ENCODE data around the gene BAD. TPM values are rescaled to one million over a fixed set of nuclear protein-coding genes. Genes with fewer than 3 reads are reported as not detected.

The BAD gene
- polyA plus RNA-seq, 1 donor = 39.6 TPM

DNA sequence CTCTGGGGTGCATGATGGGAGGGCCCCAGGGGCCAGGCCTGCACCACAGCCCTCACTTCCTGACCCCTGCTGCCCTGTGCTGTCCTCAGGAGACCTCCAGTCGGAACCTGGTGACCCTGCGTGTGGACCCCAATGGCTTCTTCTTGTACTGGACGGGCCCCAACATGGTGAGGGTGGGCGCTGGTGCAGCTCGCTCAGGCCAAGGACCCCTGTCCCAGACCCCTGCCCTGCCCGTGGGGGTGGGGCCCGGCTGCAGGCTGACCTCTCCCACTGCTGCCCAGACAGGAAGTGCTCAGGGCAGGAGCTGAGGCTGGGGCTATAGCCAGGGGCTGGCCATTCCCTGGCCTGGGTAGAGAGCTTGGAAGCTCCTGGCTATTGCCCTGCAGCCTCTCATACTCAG is 30.1 kb downstream of the BAD start:
- no CpG with 5 or more reads among the region's 7 CpGs for WGBS (ENCODE audit: insufficient coverage, low lambda C conversion rate)
- H3K36me3 ChIP-seq (ENCODE audit: control insufficient read depth, insufficient read depth, low read length) = peaks cover 58% of the 10 kb centered on the region
- H3K27ac ChIP-seq (ENCODE audit: low read length) = no peak overlapping the region
- H3K4me1 ChIP-seq (ENCODE audit: control insufficient read depth, insufficient read depth, low read length) = peaks cover 35% of the 10 kb centered on the region
- no peaks in the 10 kb centered on the region for H3K9me3 ChIP-seq (ENCODE audit: control insufficient read depth, low read depth, low read length)
- H3K27me3 ChIP-seq (ENCODE audit: control insufficient read depth, insufficient read depth, low read length) = no peaks in the 10 kb centered on the region
- DNase-seq = no peak
- no peak overlapping the region for H3K4me3 ChIP-seq (ENCODE audit: low read length)

DNA sequence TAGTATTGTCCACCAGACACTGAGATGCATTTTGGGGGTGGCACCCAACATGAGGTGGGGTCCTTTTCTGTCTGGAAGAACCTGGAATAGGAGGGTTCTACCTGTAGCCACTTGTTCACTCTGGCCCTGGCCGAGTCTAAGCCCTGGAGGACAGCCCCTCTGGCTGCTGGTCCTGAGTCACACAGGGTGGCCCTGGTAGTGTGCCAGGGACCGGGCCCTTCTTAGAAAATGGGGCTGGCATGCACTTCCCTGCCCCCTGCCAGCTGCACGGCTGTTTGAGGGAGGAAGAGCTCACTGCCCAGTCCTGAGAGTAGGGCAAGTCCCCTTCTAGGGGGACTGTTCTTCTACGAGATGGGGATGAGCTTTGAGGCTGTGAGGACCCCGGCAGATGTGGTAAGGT is 31.0 kb downstream of the BAD start:
- Histone ChIP-seq H3K36me3 (ENCODE audit: control insufficient read depth, insufficient read depth, low read length) (peaks cover 50% of the 10 kb centered on the region), H3K4me1 (ENCODE audit: control insufficient read depth, insufficient read depth, low read length) (peaks cover 41% of the 10 kb centered on the region), H3K9me3 (ENCODE audit: control insufficient read depth, low read depth, low read length) (no peaks in the 10 kb centered on the region), H3K27me3 (ENCODE audit: control insufficient read depth, insufficient read depth, low read length) (no peaks in the 10 kb centered on the region), H3K27ac (ENCODE audit: low read length) (no peak overlapping the region), H3K4me3 (ENCODE audit: low read length) (peak overlapping the region; percentile 90)
- no CpG with 5 or more reads among the region's 5 CpGs for WGBS (ENCODE audit: insufficient coverage, low lambda C conversion rate)
- no peak for DNase-seq

DNA sequence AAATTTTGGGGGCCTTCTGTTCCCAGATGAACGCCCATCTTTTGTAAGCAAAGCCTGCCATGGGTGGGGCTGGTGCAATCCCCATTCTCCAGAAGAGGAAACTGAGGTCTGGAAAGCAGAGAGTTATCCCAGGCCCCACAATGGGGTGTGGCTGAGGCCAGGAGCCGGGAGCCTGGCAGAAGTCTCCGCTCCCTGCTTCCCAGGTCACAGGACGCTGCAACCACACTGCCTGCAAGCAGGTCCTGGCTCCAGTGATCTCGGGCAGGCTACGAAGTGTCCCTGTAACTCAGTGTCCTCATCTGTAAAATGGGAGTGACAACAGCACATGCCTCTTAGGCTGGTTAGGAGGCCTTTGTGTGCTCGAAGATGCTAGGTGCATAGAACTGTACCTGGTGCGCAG is 31.4 kb downstream of the BAD start:
- H3K4me3 ChIP-seq (ENCODE audit: low read length) = peak overlapping the region; percentile 90
- peak overlapping the region; percentile 90 for H3K27ac ChIP-seq (ENCODE audit: low read length)
- no peaks in the 10 kb centered on the region for H3K27me3 ChIP-seq (ENCODE audit: control insufficient read depth, insufficient read depth, low read length)

DNA sequence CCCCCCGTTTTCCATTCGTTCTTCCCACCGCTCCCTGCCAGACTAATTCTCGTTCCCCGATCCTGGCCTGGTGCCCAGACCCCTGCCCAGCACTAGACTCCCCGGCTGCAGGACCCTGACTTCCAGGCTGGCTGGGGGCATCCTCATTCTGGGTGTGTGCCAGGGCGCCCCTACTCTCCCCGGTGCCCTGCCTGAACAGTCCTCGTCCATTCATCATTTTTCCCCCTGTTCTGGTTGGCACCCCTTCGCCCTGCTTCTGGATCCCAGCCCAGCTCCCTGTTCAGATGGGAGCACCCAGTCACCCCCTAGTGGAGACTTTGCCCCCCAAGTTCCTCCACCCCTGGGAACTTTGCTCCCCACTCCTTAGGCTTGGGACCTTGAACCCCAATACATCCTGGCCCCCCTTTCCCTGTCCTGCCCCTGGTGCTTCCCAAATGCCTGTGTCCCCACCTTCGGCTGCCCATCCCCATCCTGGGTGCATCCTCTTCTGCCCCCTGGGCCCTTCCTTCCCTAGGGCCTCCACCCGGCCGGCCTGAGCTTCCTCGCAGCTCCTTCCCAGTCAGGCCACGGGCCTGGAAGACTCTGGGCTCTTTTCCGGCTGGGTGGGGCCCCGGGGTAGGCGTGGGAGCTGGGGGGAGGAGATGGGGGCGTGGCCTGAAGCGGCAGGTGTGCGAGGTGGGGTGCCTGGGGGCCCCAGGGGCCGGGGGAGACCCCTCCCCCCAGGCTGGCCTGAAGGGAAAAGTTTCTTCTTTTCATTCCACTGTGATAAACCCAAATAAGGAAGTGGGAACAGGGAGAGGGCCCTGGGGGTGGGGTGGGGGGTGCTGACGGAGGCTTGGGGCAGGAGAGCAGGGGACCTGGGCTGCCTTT is 32.2 kb downstream of the BAD start:
- DNase-seq = peak; percentile 74 to 92
- H3K27me3 ChIP-seq (ENCODE audit: control insufficient read depth, insufficient read depth, low read length) = no peaks in the 10 kb centered on the region
- H3K36me3 ChIP-seq (ENCODE audit: control insufficient read depth, insufficient read depth, low read length) = peaks cover 40% of the 10 kb centered on the region
- H3K9me3 ChIP-seq (ENCODE audit: control insufficient read depth, low read depth, low read length) = no peaks in the 10 kb centered on the region
- peak overlapping the region; percentile 90 for H3K27ac ChIP-seq (ENCODE audit: low read length)
- WGBS (ENCODE audit: insufficient coverage, low lambda C conversion rate) = 0% methylated on average over 5 of the region's 23 CpGs
- H3K4me3 ChIP-seq (ENCODE audit: low read length) = peak overlapping the region; percentile 90
- H3K4me1 ChIP-seq (ENCODE audit: control insufficient read depth, insufficient read depth, low read length) = peaks cover 52% of the 10 kb centered on the region

More for the DNA sequence above, 31.4 kb downstream of the BAD start:
- DNase-seq = no peak
- Histone ChIP-seq H3K9me3 (ENCODE audit: control insufficient read depth, low read depth, low read length) (no peaks in the 10 kb centered on the region), H3K4me1 (ENCODE audit: control insufficient read depth, insufficient read depth, low read length) (peaks cover 45% of the 10 kb centered on the region), H3K36me3 (ENCODE audit: control insufficient read depth, insufficient read depth, low read length) (peaks cover 46% of the 10 kb centered on the region)
- WGBS (ENCODE audit: insufficient coverage, low lambda C conversion rate) = no CpG with 5 or more reads among the region's 8 CpGs

DNA sequence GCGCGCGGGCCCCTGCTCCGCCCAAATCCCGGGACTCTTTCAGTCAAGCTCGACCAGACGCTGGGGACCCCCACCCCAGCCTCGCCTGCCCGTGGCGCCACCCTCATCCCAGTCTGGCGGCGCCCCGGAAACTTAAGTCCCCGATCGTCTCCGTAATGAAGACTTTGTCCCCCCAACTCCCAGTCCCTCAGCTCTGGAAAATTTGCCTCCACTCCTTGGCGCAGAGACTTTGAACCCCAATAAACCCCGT is 32.8 kb downstream of the BAD start:
- peak in 1 of 2 donors; percentile 62 for DNase-seq
- H3K9me3 ChIP-seq (ENCODE audit: control insufficient read depth, low read depth, low read length) = no peaks in the 10 kb centered on the region
- no CpG with 5 or more reads among the region's 18 CpGs for WGBS (ENCODE audit: insufficient coverage, low lambda C conversion rate)
- H3K4me1 ChIP-seq (ENCODE audit: control insufficient read depth, insufficient read depth, low read length) = peaks cover 52% of the 10 kb centered on the region
- no peaks in the 10 kb centered on the region for H3K27me3 ChIP-seq (ENCODE audit: control insufficient read depth, insufficient read depth, low read length)
- peaks cover 36% of the 10 kb centered on the region for H3K36me3 ChIP-seq (ENCODE audit: control insufficient read depth, insufficient read depth, low read length)
- H3K27ac ChIP-seq (ENCODE audit: low read length) = peak overlapping the region; percentile 90
- H3K4me3 ChIP-seq (ENCODE audit: low read length) = peak overlapping the region; percentile 90

DNA sequence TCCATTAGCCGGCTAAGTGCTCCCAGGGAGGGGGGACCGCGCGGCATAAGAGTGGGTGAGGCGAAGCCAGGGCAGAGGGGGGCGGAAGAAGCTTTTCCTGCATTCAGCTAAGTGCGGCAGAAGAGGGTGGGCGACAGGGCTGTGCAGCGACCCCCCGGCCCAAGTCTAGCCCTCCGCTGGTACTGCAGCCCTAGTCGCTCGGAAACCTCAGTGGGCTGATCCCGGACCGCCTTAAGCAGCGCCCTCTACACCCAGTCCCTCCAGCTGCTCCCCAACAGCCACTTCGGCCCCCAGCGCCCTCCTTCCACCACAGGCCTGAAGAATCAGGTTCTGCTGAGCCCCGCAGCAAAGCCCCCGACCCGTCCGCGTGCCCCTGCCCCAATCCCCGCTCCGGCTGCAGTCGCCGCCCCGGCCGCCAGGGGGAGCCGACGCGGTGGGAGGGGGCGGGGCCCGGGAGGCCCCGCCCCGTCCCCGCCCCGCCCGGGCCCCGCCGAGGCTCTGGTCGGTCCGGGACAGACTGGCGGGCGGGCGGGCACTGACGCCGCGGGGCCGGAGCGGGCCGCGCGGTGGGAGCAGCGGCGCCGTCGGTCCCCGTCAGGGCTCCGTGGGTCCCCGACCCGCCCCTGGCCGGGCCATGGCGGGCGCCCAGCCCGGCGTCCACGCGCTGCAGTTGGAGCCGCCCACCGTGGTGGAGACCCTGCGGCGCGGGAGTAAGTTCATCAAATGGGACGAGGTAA is 33.3 kb downstream of the BAD start, which contains the start of gene PLCB3:
Gene PLCB3, plus strand, starts transcription at position 515 of the 737 bp plus-strand sequence. Its CDS starts 120 bp downstream, at position 635.
- H3K27ac ChIP-seq (ENCODE audit: low read length) = peak within 1 kb of the TSS; percentile 90
- H3K4me3 ChIP-seq (ENCODE audit: low read length) = peak within 1 kb of the TSS; percentile 90
- H3K4me1 ChIP-seq (ENCODE audit: control insufficient read depth, insufficient read depth, low read length) = peaks cover 52% of the 10 kb centered on the region
- peak in 1 of 2 donors; percentile 57 for DNase-seq
- no peaks in the 10 kb centered on the region for H3K27me3 ChIP-seq (ENCODE audit: control insufficient read depth, insufficient read depth, low read length)
- peaks cover 31% of the 10 kb centered on the region for H3K36me3 ChIP-seq (ENCODE audit: control insufficient read depth, insufficient read depth, low read length)
- H3K9me3 ChIP-seq (ENCODE audit: control insufficient read depth, low read depth, low read length) = no peaks in the 10 kb centered on the region
- WGBS (ENCODE audit: insufficient coverage, low lambda C conversion rate) = no CpG with 5 or more reads among the region's 75 CpGs

DNA sequence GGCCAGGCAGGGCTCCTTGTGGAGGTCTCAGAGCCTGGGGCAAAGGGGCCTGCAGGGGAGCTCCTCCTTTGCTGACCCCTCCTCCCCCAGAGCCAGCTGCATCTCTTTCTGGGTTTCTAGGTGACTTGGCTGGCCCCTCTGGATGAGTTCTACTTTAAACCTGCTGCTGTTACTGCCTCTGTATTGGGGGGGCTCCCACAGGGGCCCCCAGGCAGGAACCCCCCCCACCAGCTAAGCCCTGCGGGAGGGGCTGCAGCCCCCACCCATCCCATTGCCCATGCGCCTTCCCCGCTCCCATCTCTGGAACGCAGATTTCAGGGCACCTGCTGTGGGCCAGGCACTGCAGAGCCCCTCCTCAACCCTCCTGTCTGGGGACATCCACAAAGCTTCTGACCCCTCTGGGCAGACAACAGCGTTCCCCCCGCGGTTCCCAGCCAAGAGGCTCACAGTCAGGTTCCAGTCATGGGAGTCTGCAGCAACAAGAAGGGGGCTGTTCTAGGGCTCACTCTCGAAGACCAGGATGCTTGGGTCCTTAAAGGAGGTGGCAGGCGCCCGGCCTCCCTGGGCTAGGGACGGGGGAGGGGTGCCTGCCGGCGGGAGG is 34.0 kb downstream of the BAD start:
- Histone ChIP-seq H3K4me3 (ENCODE audit: low read length) (peak overlapping the region; percentile 73), H3K27me3 (ENCODE audit: control insufficient read depth, insufficient read depth, low read length) (no peaks in the 10 kb centered on the region), H3K27ac (ENCODE audit: low read length) (no peak overlapping the region), H3K9me3 (ENCODE audit: control insufficient read depth, low read depth, low read length) (no peaks in the 10 kb centered on the region), H3K4me1 (ENCODE audit: control insufficient read depth, insufficient read depth, low read length) (peaks cover 52% of the 10 kb centered on the region), H3K36me3 (ENCODE audit: control insufficient read depth, insufficient read depth, low read length) (peaks cover 24% of the 10 kb centered on the region)
- DNase-seq = no peak
- no CpG with 5 or more reads among the region's 13 CpGs for WGBS (ENCODE audit: insufficient coverage, low lambda C conversion rate)

DNA sequence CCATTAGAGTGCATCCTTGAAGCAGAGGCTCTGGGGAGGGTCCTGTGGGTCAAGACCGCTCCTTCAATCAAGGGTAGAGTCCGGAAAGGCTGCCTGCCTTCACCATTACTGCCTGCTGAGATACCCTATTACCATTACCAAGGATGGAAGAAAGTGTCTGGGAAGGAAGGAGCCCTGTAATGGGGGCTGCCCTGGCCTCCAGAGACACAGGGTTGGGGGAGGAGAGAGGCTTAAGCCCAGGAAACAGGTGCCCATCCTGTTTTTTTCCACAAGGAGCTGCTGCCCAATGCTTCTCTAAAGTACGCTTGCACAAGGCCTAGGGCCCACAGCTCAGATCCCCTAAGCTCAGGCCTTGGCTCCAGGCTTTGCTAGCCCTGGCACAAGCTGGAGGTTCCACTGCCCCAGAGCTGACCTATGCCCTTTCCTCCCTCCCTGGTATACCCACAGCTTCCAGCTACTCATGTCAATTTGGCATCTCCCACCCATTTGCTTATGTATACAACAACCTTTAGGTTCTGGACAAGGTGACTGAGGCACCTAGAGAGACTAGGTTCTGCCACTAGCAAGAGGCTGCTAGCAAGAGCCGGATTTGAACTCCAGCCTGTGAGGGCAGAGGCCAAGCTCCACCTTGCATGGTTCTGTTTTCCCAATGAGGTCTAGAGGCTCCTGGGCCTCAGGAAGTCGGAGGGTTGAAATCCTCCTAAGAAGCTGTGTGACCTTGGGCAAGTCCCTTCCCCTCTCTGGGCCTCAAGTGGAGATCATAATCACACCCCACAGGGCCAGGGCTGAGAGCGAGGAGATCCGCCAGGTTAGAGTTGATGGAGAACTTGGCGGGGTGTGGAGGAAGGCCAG is 34.7 kb downstream of the BAD start:
- Histone ChIP-seq H3K4me1 (ENCODE audit: control insufficient read depth, insufficient read depth, low read length) (peaks cover 57% of the 10 kb centered on the region), H3K9me3 (ENCODE audit: control insufficient read depth, low read depth, low read length) (no peaks in the 10 kb centered on the region), H3K27ac (ENCODE audit: low read length) (no peak overlapping the region), H3K27me3 (ENCODE audit: control insufficient read depth, insufficient read depth, low read length) (no peaks in the 10 kb centered on the region), H3K36me3 (ENCODE audit: control insufficient read depth, insufficient read depth, low read length) (peaks cover 17% of the 10 kb centered on the region), H3K4me3 (ENCODE audit: low read length) (no peak overlapping the region)
- DNase-seq = no peak
- no CpG with 5 or more reads among the region's 8 CpGs for WGBS (ENCODE audit: insufficient coverage, low lambda C conversion rate)

DNA sequence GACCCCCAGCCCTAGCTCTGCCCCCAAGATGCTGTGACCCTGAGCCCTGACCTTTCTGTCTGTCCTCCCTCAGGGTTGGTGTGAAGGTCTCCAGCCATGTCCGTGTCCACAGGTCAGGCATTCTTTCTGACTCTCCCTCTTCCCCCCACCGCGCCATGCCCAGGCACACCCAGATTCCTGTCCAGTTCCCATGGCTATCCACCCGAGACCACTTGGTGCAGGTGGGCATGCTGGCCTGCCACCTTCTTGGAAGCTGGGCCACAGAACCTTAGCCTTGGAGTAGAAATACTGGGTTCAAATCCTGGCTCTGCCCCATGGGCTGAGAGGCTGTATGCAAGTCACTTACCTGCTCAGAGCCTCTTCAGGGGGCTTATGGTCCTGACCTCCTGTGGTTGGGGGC is 35.4 kb downstream of the BAD start:
- no peak overlapping the region for H3K27ac ChIP-seq (ENCODE audit: low read length)
- H3K9me3 ChIP-seq (ENCODE audit: control insufficient read depth, low read depth, low read length) = no peaks in the 10 kb centered on the region
- no peak for DNase-seq
- H3K27me3 ChIP-seq (ENCODE audit: control insufficient read depth, insufficient read depth, low read length) = no peaks in the 10 kb centered on the region
- H3K36me3 ChIP-seq (ENCODE audit: control insufficient read depth, insufficient read depth, low read length) = peaks cover 13% of the 10 kb centered on the region
- WGBS (ENCODE audit: insufficient coverage, low lambda C conversion rate) = no CpG with 5 or more reads among the region's 4 CpGs
- peaks cover 54% of the 10 kb centered on the region for H3K4me1 ChIP-seq (ENCODE audit: control insufficient read depth, insufficient read depth, low read length)
- H3K4me3 ChIP-seq (ENCODE audit: low read length) = no peak overlapping the region

DNA sequence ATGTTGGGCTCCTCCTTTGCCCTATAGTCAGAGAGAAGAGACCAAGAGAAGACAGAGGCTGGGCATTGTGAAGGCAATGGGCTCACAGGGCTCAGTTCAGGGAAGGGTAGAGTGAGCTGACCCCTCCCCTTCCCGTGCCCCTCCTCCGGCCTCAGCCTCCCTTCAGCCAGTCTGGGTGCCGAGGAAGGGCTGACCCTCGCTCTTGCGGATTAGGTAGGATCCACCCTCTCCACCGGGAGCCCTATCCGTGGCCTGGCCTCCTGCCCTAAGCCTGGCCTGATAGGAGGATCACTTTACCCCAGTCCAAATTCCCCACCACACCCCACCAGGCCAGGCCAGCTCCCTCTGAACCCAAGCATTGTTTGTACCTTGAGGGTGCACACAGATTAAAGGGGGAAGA is 35.9 kb downstream of the BAD start:
- H3K4me3 ChIP-seq (ENCODE audit: low read length) = no peak overlapping the region
- no peak overlapping the region for H3K27ac ChIP-seq (ENCODE audit: low read length)
- no peak for DNase-seq
- H3K4me1 ChIP-seq (ENCODE audit: control insufficient read depth, insufficient read depth, low read length) = peaks cover 51% of the 10 kb centered on the region
- no peaks in the 10 kb centered on the region for H3K9me3 ChIP-seq (ENCODE audit: control insufficient read depth, low read depth, low read length)
- peaks cover 14% of the 10 kb centered on the region for H3K36me3 ChIP-seq (ENCODE audit: control insufficient read depth, insufficient read depth, low read length)
- no CpG with 5 or more reads among the region's 7 CpGs for WGBS (ENCODE audit: insufficient coverage, low lambda C conversion rate)
- no peaks in the 10 kb centered on the region for H3K27me3 ChIP-seq (ENCODE audit: control insufficient read depth, insufficient read depth, low read length)
